K562 (cell line): Measurements from ENCODE around the gene SHB. TPM values are rescaled to one million over a fixed set of nuclear protein-coding genes. Genes with fewer than 3 reads are reported as not detected.

ENCODE experiments used
- ATAC-seq: fragments of 200-7000 bp; cut with Tn5 transposase; 3 replicates; pipeline ENCODE4 v1.9.1; 2020; ENCODE audit warnings: moderate library complexity
- BruUV-seq: library from RNA; stranded (reverse); fragments of 400-500 nt; replicated peaks from 2 replicates; lab custom pipeline; 2021; lab: Mats Ljungman, UMichigan
- CTCF ChIA-PET: fragments of 300-600 bp; formaldehyde crosslinking; extraction: SDS; loops from one replicate; lab custom pipeline; 2021; ENCODE audit warnings: low intra/inter-chr PET ratio; lab: Yijun Ruan, JAX
- POLR2A ChIA-PET: fragments of 300-600, 350-650 bp; sonication (Branson Sonifier 250); formaldehyde crosslinking; extraction: SDS; loops from one replicate; lab custom pipeline; 2021; ENCODE audit warnings: antibody characterized with exemption, inconsistent platforms; lab: Yijun Ruan, JAX
- DNase-seq, 4 experiments: peaks; one replicate each; pipeline versions ENCODE4 v3.0.0 to v3.0.0-alpha.2; 2011 to 2018; ENCODE audit warnings: low spot score in 3 of 4, mixed read lengths in 3 of 4; ENCODE audit errors: extremely low read depth in 1 of 4
- FAIRE-seq: peaks from 2 replicates; lab custom pipeline; 2011; peaks lifted over from hg19 to GRCh38; lab: Jason Lieb, UNC
- H2AFZ ChIP-seq: 2 replicates; pipeline ENCODE4 v1.6.0; 2011; ENCODE audit warnings: low read depth, low read length, control low read depth, inconsistent platforms
- H3K27ac ChIP-seq: fragments of 200-600 bp; 3 replicates; pipeline ENCODE4 v1.8.0; 2011; ENCODE audit warnings: low read depth, mild to moderate bottlenecking, control low read depth, inconsistent platforms, low read length, moderate library complexity, mixed read lengths; ENCODE audit errors: extremely low read depth
- H3K27me3 ChIP-seq, 2 experiments: fragments of 300-600 bp in 1 of 2; 2 replicates in 1 of 2; 3 replicates in 1 of 2; pipeline versions ENCODE4 v1.6.0 to v1.8.0; 2011; ENCODE audit warnings: inconsistent platforms in 2 of 2, low read length in 2 of 2, mild to moderate bottlenecking in 1 of 2, mixed read lengths in 1 of 2, moderate library complexity in 1 of 2; ENCODE audit not compliant: control insufficient read depth in 2 of 2, insufficient read depth in 2 of 2
- H3K36me3 ChIP-seq: fragments of 300-600 bp; 3 replicates; pipeline ENCODE4 v1.8.0; 2011; ENCODE audit warnings: mild to moderate bottlenecking, low read length, inconsistent platforms; ENCODE audit not compliant: control insufficient read depth, insufficient read depth
- H3K4me1 ChIP-seq, 2 experiments: fragments of 200-600 bp in 1 of 2; replicated peaks in 1 of 2; 2 replicates in 1 of 2; 3 replicates in 1 of 2; pipeline versions ENCODE4 v1.5.1 to v1.8.0; 2011; ENCODE audit warnings: inconsistent platforms in 2 of 2, low read length in 2 of 2, mild to moderate bottlenecking in 1 of 2, mixed read lengths in 1 of 2, moderate library complexity in 1 of 2; ENCODE audit not compliant: control insufficient read depth in 2 of 2, insufficient read depth in 2 of 2
- H3K4me2 ChIP-seq: 2 replicates; pipeline ENCODE4 v1.6.1; 2011; ENCODE audit warnings: low read length, control low read depth, inconsistent platforms, mixed read lengths; ENCODE audit not compliant: insufficient read depth
- H3K4me3 ChIP-seq: fragments of 200-600 bp; sonication (generic), shearing (Covaris generic); 2 replicates; pipeline ENCODE4 v1.5.1; 2016; ENCODE audit warnings: control low read depth, inconsistent platforms
- H3K79me2 ChIP-seq: fragments of 200-600 bp; 3 replicates; pipeline ENCODE4 v1.8.0; 2011; ENCODE audit warnings: low read length, inconsistent platforms; ENCODE audit not compliant: control insufficient read depth, insufficient read depth
- H3K9ac ChIP-seq, 2 experiments: 2 replicates each; pipeline versions ENCODE4 v1.6.0 to v1.6.1; 2011; ENCODE audit warnings: low read depth in 2 of 2, low read length in 2 of 2, control low read depth in 1 of 2, inconsistent platforms in 1 of 2, mild to moderate bottlenecking in 1 of 2, mixed read lengths in 1 of 2; ENCODE audit not compliant: insufficient read depth in 1 of 2
- H3K9me1 ChIP-seq: one replicate; pipeline ENCODE4 v1.6.0; 2011; ENCODE audit warnings: inconsistent platforms, mild to moderate bottlenecking, low read length, moderate library complexity; ENCODE audit not compliant: control insufficient read depth, insufficient read depth
- H3K9me3 ChIP-seq: replicated peaks from 2 replicates; pipeline ENCODE4 v1.5.1; 2011; ENCODE audit warnings: low read depth, low read length, inconsistent platforms; ENCODE audit not compliant: control insufficient read depth, insufficient read depth
- H4K20me1 ChIP-seq: replicated peaks from 2 replicates; pipeline ENCODE4 v1.6.1; 2011; ENCODE audit warnings: low read length, inconsistent platforms, mixed read lengths; ENCODE audit not compliant: control insufficient read depth, insufficient read depth
- CTCF ChIP-seq, 3 experiments: IDR thresholded peaks in 2 of 3; conservative IDR thresholded peaks in 1 of 3; 2 replicates each; pipeline ENCODE4 v1.5.1; 2011 to 2012; ENCODE audit warnings: low read length in 3 of 3, mild to moderate bottlenecking in 3 of 3, control low read depth in 2 of 3, improper control_type of control experiment in 1 of 3, inconsistent platforms in 1 of 3, low read depth in 1 of 3, mixed read lengths in 1 of 3, moderate library complexity in 1 of 3; ENCODE audit not compliant: insufficient read depth in 2 of 3
- DMBX1 ChIP-seq: fragments of 250-450 bp; sonication (Bioruptor Pico); IDR thresholded peaks from 2 replicates; pipeline ENCODE4 v1.8.0; 2022; ENCODE audit warnings: inconsistent platforms, mild to moderate bottlenecking, moderate library complexity, borderline replicate concordance
- HNRNPUL1 ChIP-seq: fragments of 200-400 bp; formaldehyde crosslinking; IDR thresholded peaks from 2 replicates; pipeline ENCODE4 v1.6.1; 2017; ENCODE audit warnings: low read length
- ID3 ChIP-seq, 2 experiments: fragments of 250-450 bp in 1 of 2; fragments of 450-650 bp in 1 of 2; sonication (Bioruptor Pico) in 1 of 2; IDR thresholded peaks; 2 replicates each; pipeline versions ENCODE4 v1.6.1 to v1.8.0; 2016 to 2021; ENCODE audit warnings: mild to moderate bottlenecking in 2 of 2, moderate library complexity in 2 of 2, missing compliant biosample characterization in 1 of 2, missing genetic modification characterization in 1 of 2
- MAFK ChIP-seq: IDR thresholded peaks from 2 replicates; pipeline ENCODE4 v1.6.1; 2011; ENCODE audit warnings: low read length, improper control_type of control experiment
- MTA3 ChIP-seq: fragments of 450-650 bp; formaldehyde crosslinking; IDR thresholded peaks from 2 replicates; pipeline ENCODE4 v1.6.1; 2017; ENCODE audit warnings: mild to moderate bottlenecking, borderline replicate concordance
- NCOA4 ChIP-seq: fragments of 450-650 bp; IDR thresholded peaks from 2 replicates; pipeline ENCODE4 v1.6.1; 2018; ENCODE audit warnings: mild to moderate bottlenecking; ENCODE audit not compliant: partially characterized antibody
- POLR2AphosphoS2 ChIP-seq: IDR thresholded peaks from 2 replicates; pipeline ENCODE4 v1.6.1; 2012; ENCODE audit warnings: low read length, improper control_type of control experiment
- RBM22 ChIP-seq: fragments of 200-400 bp; formaldehyde crosslinking; IDR thresholded peaks from 2 replicates; pipeline ENCODE4 v1.6.1; 2018; ENCODE audit warnings: low read length, low read depth; ENCODE audit not compliant: poor library complexity, severe bottlenecking
- RNF2 ChIP-seq: sonication (generic); IDR thresholded peaks from 2 replicates; pipeline ENCODE4 v1.6.1; 2016
- TCF7 ChIP-seq: sonication (generic); IDR thresholded peaks from 2 replicates; pipeline ENCODE4 v1.6.1; 2016; ENCODE audit warnings: antibody characterized with exemption, borderline replicate concordance
- ZNF12 ChIP-seq: sonication (generic); formaldehyde crosslinking; IDR thresholded peaks from 2 replicates; pipeline ENCODE4 v1.4.0; 2020; ENCODE audit warnings: mild to moderate bottlenecking, missing genetic modification reagents
- ZNF121 ChIP-seq: sonication (generic); formaldehyde crosslinking; conservative IDR thresholded peaks from 2 replicates; pipeline ENCODE4 v1.8.0; 2022; ENCODE audit warnings: missing genetic modification reagents
- ZNF175 ChIP-seq: fragments of 200-800 bp; sonication (Bioruptor generic); IDR thresholded peaks from 2 replicates; pipeline ENCODE4 v1.6.1; 2016; ENCODE audit warnings: low read depth, mild to moderate bottlenecking, missing genetic modification characterization, missing compliant biosample characterization
- ZNF583 ChIP-seq: fragments of 250-450 bp; sonication (Bioruptor Pico); IDR thresholded peaks from 2 replicates; pipeline ENCODE4 v1.4.0; 2020
- ZNF717 ChIP-seq: fragments of 250-450 bp; sonication (Bioruptor Pico); IDR thresholded peaks from 2 replicates; pipeline ENCODE4 v1.5.0; 2021
- ZNF77 ChIP-seq: fragments of 250-450 bp; sonication (Bioruptor Pico); IDR thresholded peaks from 2 replicates; pipeline ENCODE4 v1.5.0; 2020
- WGBS: fragments of 100-300 bp; shearing (Covaris generic); methylation state at CpG from one replicate; pipeline ENCODE4 v1.1.6; 2016; ENCODE audit warnings: low coverage, mixed read lengths; ENCODE audit not compliant: insufficient coverage; ENCODE audit errors: missing lambda C conversion rate; 5-methylcytosine and 5-hydroxymethylcytosine counted together
- in situ Hi-C: fragments of 300-500 bp; cut with MboI; formaldehyde crosslinking; loops from 4 replicates; pipeline ENCODE4 v1.15.0; 2018; ENCODE audit warnings: inconsistent platforms, mixed read lengths
- intact Hi-C: fragments of 100-400 bp; cut with micrococcal nuclease; formaldehyde crosslinking; loops from 2 replicates; pipeline ENCODE4 v1.14.2; 2022
- polyA plus RNA-seq, 8 experiments: library from polyadenylated mRNA; depleted of rRNA in 4 of 8; stranded (reverse) in 5 of 8; unstranded in 3 of 8; fragments of >200 nt; fragmentation: Nextera tagmentation in 2 of 8; fragmentation: Illumina TruSeq in 1 of 8; extraction: Ambion mirVana in 2 of 8; extraction: Trizol in 1 of 8; gene quantifications; 2 replicates each; pipeline versions ENCODE4 v1.2.1 to v1.2.3, GENCODE V29; 2011 to 2014; ENCODE audit warnings: inconsistent platforms in 1 of 8, missing spikeins in 1 of 8
- total RNA-seq, 7 experiments: library from RNA; depleted of rRNA in 6 of 7; stranded (reverse); fragments of >200 nt in 6 of 7; fragmentation: Illumina TruSeq in 2 of 7; extraction: Trizol in 2 of 7; gene quantifications; 2 replicates each; pipeline versions ENCODE4 v1.2.1 to v1.2.3, GENCODE V29; 2011 to 2021; ENCODE audit warnings: low replicate concordance in 1 of 7
- TF ChIP-seq, protein P1 (sequence below): fragments of 450-650 bp; IDR thresholded peaks from 2 replicates; pipeline ENCODE4 v1.6.1; 2016; ENCODE audit warnings: low read depth, mild to moderate bottlenecking, moderate library complexity

The SHB gene
- total and polyA plus RNA-seq, 9 of the 15 experiments (the other 6 are each of a cell fraction or from before 2014, with no cell fraction given): 0.78 to 16.0 (median 5.3) TPM

- Histone ChIP-seq H3K36me3 (peaks cover 4% of the 10 kb centered on the region; the same call in 2 of the 3 replicates), H3K27me3 (no peaks in the 10 kb centered on the region), H3K9me3 (no peaks in the 10 kb centered on the region), H3K4me3 (no peak overlapping the region), H4K20me1 (peaks cover 14% of the 10 kb centered on the region), H3K27ac (no peak overlapping the region; the same call in 2 of the 3 replicates), H3K79me2 (no peaks in the 10 kb centered on the region), H2AFZ (no peak overlapping the region), H3K4me1 (peaks cover 13 to 17% of the 10 kb centered on the region in 2 experiments; a peak in 4 of 5 replicates), H3K9me1 (peaks cover 6% of the 10 kb centered on the region), H3K4me2 (no peak overlapping the region; the same call in 1 of the 2 replicates), H3K9ac (peak overlapping the region in 1 of 2 experiments; percentile 86; a peak in 2 of 4 replicates)
- CTCF ChIA-PET: no interaction called here
- TF ChIP-seq TCF7: no peak
- TF ChIP-seq NCOA4: no peak
- TF ChIP-seq, protein P1, sequence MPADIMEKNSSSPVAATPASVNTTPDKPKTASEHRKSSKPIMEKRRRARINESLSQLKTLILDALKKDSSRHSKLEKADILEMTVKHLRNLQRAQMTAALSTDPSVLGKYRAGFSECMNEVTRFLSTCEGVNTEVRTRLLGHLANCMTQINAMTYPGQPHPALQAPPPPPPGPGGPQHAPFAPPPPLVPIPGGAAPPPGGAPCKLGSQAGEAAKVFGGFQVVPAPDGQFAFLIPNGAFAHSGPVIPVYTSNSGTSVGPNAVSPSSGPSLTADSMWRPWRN: no peak
- TF ChIP-seq ZNF121 (CRISPR knock-in tag): no peak
- TF ChIP-seq ZNF583 (CRISPR knock-in tag): no peak
- no peak for TF ChIP-seq ZNF175 (CRISPR knock-in tag)
- TF ChIP-seq ID3 (CRISPR knock-in tag; IDR thresholded peaks at IDR 0.05): no peak
- TF ChIP-seq ID3 (tag; IDR thresholded peaks at IDR 0.05): no peak
- TF ChIP-seq ZNF12 (CRISPR knock-in tag): no peak
- TF ChIP-seq RBM22: no peak
- no peak for TF ChIP-seq MTA3
- TF ChIP-seq ZNF717: no peak
- TF ChIP-seq DMBX1 (CRISPR knock-in tag): no peak
- no peak for TF ChIP-seq MAFK
- no peak for TF ChIP-seq POLR2AphosphoS2
- TF ChIP-seq RNF2: no peak
- TF ChIP-seq HNRNPUL1: no peak
- no peak for TF ChIP-seq CTCF (IDR thresholded peaks at IDR 0.05 in 2 of 3, conservative IDR thresholded peaks at IDR 0.05 in 1 of 3; ENCODE audit: insufficient read depth in 2 of 3, low read depth in 1 of 3, low read length in 3 of 3)
- no peak for TF ChIP-seq ZNF77 (CRISPR knock-in tag)
- no peak for DNase-seq
- no TSS peak for BruUV-seq
- no peak for FAIRE-seq
- intact Hi-C loops (no loop called here), in situ Hi-C loops (no loop called here)
- ATAC-seq: no peak; the same call in 2 of the 3 replicates
- POLR2A ChIA-PET: interaction anchor here (0.5 to 1.2 kb wide), 4 partner anchors 10 to 72 kb away, joined by 3 to 4 read pairs (median 3); no protein-coding TSS in a partner anchor
- 91% methylated on average over 5 of the region's 5 CpGs for WGBS
These were observed 60.0 kb downstream of the SHB start for GRCh38 chr9:38009035-38009501.
